K562 (cell line): ENCODE measurements around the gene C16orf92. TPM values are rescaled to one million over a fixed set of nuclear protein-coding genes. Genes with fewer than 3 reads are reported as not detected.
A peak's percentile ranks its signal among the peaks of the same experiment; 100 is the strongest.

Experiments used
- ATAC-seq: fragments of 200-7000 bp; cut with Tn5 transposase; 3 replicates; pipeline ENCODE4 v1.9.1; 2020; ENCODE audit warnings: moderate library complexity
- BruUV-seq: library from RNA; stranded (reverse); fragments of 400-500 nt; replicated peaks from 2 replicates; lab custom pipeline; 2021; lab: Mats Ljungman, UMichigan
- CTCF ChIA-PET: fragments of 300-600 bp; formaldehyde crosslinking; extraction: SDS; loops from one replicate; lab custom pipeline; 2021; ENCODE audit warnings: low intra/inter-chr PET ratio; lab: Yijun Ruan, JAX
- POLR2A ChIA-PET: fragments of 300-600, 350-650 bp; sonication (Branson Sonifier 250); formaldehyde crosslinking; extraction: SDS; loops from one replicate; lab custom pipeline; 2021; ENCODE audit warnings: antibody characterized with exemption, inconsistent platforms; lab: Yijun Ruan, JAX
- DNase-seq, 4 experiments: peaks; one replicate each; pipeline versions ENCODE4 v3.0.0 to v3.0.0-alpha.2; 2011 to 2018; ENCODE audit warnings: low spot score in 3 of 4, mixed read lengths in 3 of 4; ENCODE audit errors: extremely low read depth in 1 of 4
- FAIRE-seq: peaks from 2 replicates; lab custom pipeline; 2011; peaks lifted over from hg19 to GRCh38; lab: Jason Lieb, UNC
- H2AFZ ChIP-seq: 2 replicates; pipeline ENCODE4 v1.6.0; 2011; ENCODE audit warnings: low read depth, low read length, control low read depth, inconsistent platforms
- H3K27ac ChIP-seq: fragments of 200-600 bp; 3 replicates; pipeline ENCODE4 v1.8.0; 2011; ENCODE audit warnings: low read depth, mild to moderate bottlenecking, control low read depth, inconsistent platforms, low read length, moderate library complexity, mixed read lengths; ENCODE audit errors: extremely low read depth
- H3K27me3 ChIP-seq, 2 experiments: fragments of 300-600 bp in 1 of 2; 2 replicates in 1 of 2; 3 replicates in 1 of 2; pipeline versions ENCODE4 v1.6.0 to v1.8.0; 2011; ENCODE audit warnings: inconsistent platforms in 2 of 2, low read length in 2 of 2, mild to moderate bottlenecking in 1 of 2, mixed read lengths in 1 of 2, moderate library complexity in 1 of 2; ENCODE audit not compliant: control insufficient read depth in 2 of 2, insufficient read depth in 2 of 2
- H3K36me3 ChIP-seq: fragments of 300-600 bp; 3 replicates; pipeline ENCODE4 v1.8.0; 2011; ENCODE audit warnings: mild to moderate bottlenecking, low read length, inconsistent platforms; ENCODE audit not compliant: control insufficient read depth, insufficient read depth
- H3K4me1 ChIP-seq, 2 experiments: fragments of 200-600 bp in 1 of 2; replicated peaks in 1 of 2; 2 replicates in 1 of 2; 3 replicates in 1 of 2; pipeline versions ENCODE4 v1.5.1 to v1.8.0; 2011; ENCODE audit warnings: inconsistent platforms in 2 of 2, low read length in 2 of 2, mild to moderate bottlenecking in 1 of 2, mixed read lengths in 1 of 2, moderate library complexity in 1 of 2; ENCODE audit not compliant: control insufficient read depth in 2 of 2, insufficient read depth in 2 of 2
- H3K4me2 ChIP-seq: 2 replicates; pipeline ENCODE4 v1.6.1; 2011; ENCODE audit warnings: low read length, control low read depth, inconsistent platforms, mixed read lengths; ENCODE audit not compliant: insufficient read depth
- H3K4me3 ChIP-seq: fragments of 200-600 bp; sonication (generic), shearing (Covaris generic); 2 replicates; pipeline ENCODE4 v1.5.1; 2016; ENCODE audit warnings: control low read depth, inconsistent platforms
- H3K79me2 ChIP-seq: fragments of 200-600 bp; 3 replicates; pipeline ENCODE4 v1.8.0; 2011; ENCODE audit warnings: low read length, inconsistent platforms; ENCODE audit not compliant: control insufficient read depth, insufficient read depth
- H3K9ac ChIP-seq, 2 experiments: 2 replicates each; pipeline versions ENCODE4 v1.6.0 to v1.6.1; 2011; ENCODE audit warnings: low read depth in 2 of 2, low read length in 2 of 2, control low read depth in 1 of 2, inconsistent platforms in 1 of 2, mild to moderate bottlenecking in 1 of 2, mixed read lengths in 1 of 2; ENCODE audit not compliant: insufficient read depth in 1 of 2
- H3K9me1 ChIP-seq: one replicate; pipeline ENCODE4 v1.6.0; 2011; ENCODE audit warnings: inconsistent platforms, mild to moderate bottlenecking, low read length, moderate library complexity; ENCODE audit not compliant: control insufficient read depth, insufficient read depth
- H3K9me3 ChIP-seq: replicated peaks from 2 replicates; pipeline ENCODE4 v1.5.1; 2011; ENCODE audit warnings: low read depth, low read length, inconsistent platforms; ENCODE audit not compliant: control insufficient read depth, insufficient read depth
- H4K20me1 ChIP-seq: replicated peaks from 2 replicates; pipeline ENCODE4 v1.6.1; 2011; ENCODE audit warnings: low read length, inconsistent platforms, mixed read lengths; ENCODE audit not compliant: control insufficient read depth, insufficient read depth
- CBX2 ChIP-seq: fragments of 200-600 bp; sonication (generic); IDR thresholded peaks from one replicate; pipeline ENCODE4 v1.6.1; 2012; ENCODE audit warnings: mild to moderate bottlenecking, low read length, inconsistent platforms; ENCODE audit not compliant: insufficient read depth, poor library complexity, severe bottlenecking
- HOMEZ ChIP-seq: fragments of 250-450 bp; sonication (Bioruptor Pico); IDR thresholded peaks from 2 replicates; pipeline ENCODE4 v1.4.0; 2020; ENCODE audit warnings: mild to moderate bottlenecking, moderate library complexity
- POLR2G ChIP-seq: fragments of 200-400 bp; formaldehyde crosslinking; IDR thresholded peaks from 2 replicates; pipeline ENCODE4 v1.6.1; 2017; ENCODE audit warnings: low read depth, mild to moderate bottlenecking, antibody characterized with exemption, low read length, moderate library complexity
- RBFOX2 ChIP-seq: fragments of 200-400 bp; formaldehyde crosslinking; IDR thresholded peaks from 2 replicates; pipeline ENCODE4 v1.6.1; 2017; ENCODE audit warnings: low read depth, mild to moderate bottlenecking, low read length, moderate library complexity
- WGBS: fragments of 100-300 bp; shearing (Covaris generic); methylation state at CpG from one replicate; pipeline ENCODE4 v1.1.6; 2016; ENCODE audit warnings: low coverage, mixed read lengths; ENCODE audit not compliant: insufficient coverage; ENCODE audit errors: missing lambda C conversion rate; 5-methylcytosine and 5-hydroxymethylcytosine counted together
- in situ Hi-C: fragments of 300-500 bp; cut with MboI; formaldehyde crosslinking; loops from 4 replicates; pipeline ENCODE4 v1.15.0; 2018; ENCODE audit warnings: inconsistent platforms, mixed read lengths
- intact Hi-C: fragments of 100-400 bp; cut with micrococcal nuclease; formaldehyde crosslinking; loops from 2 replicates; pipeline ENCODE4 v1.14.2; 2022
- polyA plus RNA-seq, 8 experiments: library from polyadenylated mRNA; depleted of rRNA in 4 of 8; stranded (reverse) in 5 of 8; unstranded in 3 of 8; fragments of >200 nt; fragmentation: Nextera tagmentation in 2 of 8; fragmentation: Illumina TruSeq in 1 of 8; extraction: Ambion mirVana in 2 of 8; extraction: Trizol in 1 of 8; gene quantifications; 2 replicates each; pipeline versions ENCODE4 v1.2.1 to v1.2.3, GENCODE V29; 2011 to 2014; ENCODE audit warnings: inconsistent platforms in 1 of 8, missing spikeins in 1 of 8
- total RNA-seq, 7 experiments: library from RNA; depleted of rRNA in 6 of 7; stranded (reverse); fragments of >200 nt in 6 of 7; fragmentation: Illumina TruSeq in 2 of 7; extraction: Trizol in 2 of 7; gene quantifications; 2 replicates each; pipeline versions ENCODE4 v1.2.1 to v1.2.3, GENCODE V29; 2011 to 2021; ENCODE audit warnings: low replicate concordance in 1 of 7

C16orf92 gene
- total and polyA plus RNA-seq, 9 of the 15 experiments (the other 6 are each of a cell fraction or from before 2014, with no cell fraction given) = not detected

GRCh38 chr16:29985271-29985811, 37.7 kb upstream of the C16orf92 start:
- H3K4me3 ChIP-seq = no peak overlapping the region
- intact Hi-C loops (no loop called here), in situ Hi-C loops (no loop called here)
- no peaks in the 10 kb centered on the region for H3K9me3 ChIP-seq
- 93% methylated on average over 19 of the region's 28 CpGs for WGBS
- CTCF ChIA-PET = no interaction called here
- TF ChIP-seq RBFOX2 (peak; percentile 38), POLR2G (0 out of 2 replicates have a peak, but pooled peaks have one; percentile 29), CBX2 (no peak), HOMEZ (CRISPR knock-in tag) (no peak)
- no peak overlapping the region for H3K9ac ChIP-seq
- H3K27me3 ChIP-seq = no peaks in the 10 kb centered on the region
- H4K20me1 ChIP-seq = 0 out of 2 replicates have a peak, but pooled peaks cover under 1% of the 10 kb centered on the region
- H3K9me1 ChIP-seq = no peaks in the 10 kb centered on the region
- H3K79me2 ChIP-seq = no peaks in the 10 kb centered on the region
- H3K36me3 ChIP-seq = peaks cover 100% of the 10 kb centered on the region
- DNase-seq (no peak), ATAC-seq (no peak), FAIRE-seq (no peak)
- H2AFZ ChIP-seq = no peak overlapping the region
- H3K4me1 ChIP-seq = peaks cover 0 to 15% of the 10 kb centered on the region in 2 experiments; a peak in 1 of 5 replicates
- H3K4me2 ChIP-seq = no peak overlapping the region
- POLR2A ChIA-PET = interaction anchor here (0.6 to 2.6 kb wide), 5 partner anchors 11 to 300 kb away, joined by 3 to 22 read pairs (median 3); partner anchors contain the start of gene TAOK2
- no peak overlapping the region for H3K27ac ChIP-seq
- BruUV-seq = no TSS peak
